Panc1 (cell line): ENCODE measurements around the gene WWOX. TPM values are rescaled to one million over a fixed set of nuclear protein-coding genes. Genes with fewer than 3 reads are reported as not detected.

ENCODE experiments used
- ATAC-seq: fragments of 200-7000 bp; cut with Tn5 transposase; 2 replicates; pipeline ENCODE4 v1.9.1; 2020; ENCODE audit warnings: mild to moderate bottlenecking, moderate library complexity
- BruUV-seq: library from RNA; stranded (reverse); fragments of 400-500 nt; replicated peaks from 2 replicates; lab custom pipeline; 2021; lab: Mats Ljungman, UMichigan
- CTCF ChIA-PET: fragments of 300-600 bp; sonication (Branson Sonifier 250); formaldehyde crosslinking; loops from one replicate; lab custom pipeline; 2022; ENCODE audit warnings: antibody characterized with exemption; lab: Charles Lee
- POLR2A ChIA-PET: fragments of 300-600 bp; sonication (Branson Sonifier 250); formaldehyde crosslinking; loops from one replicate; lab custom pipeline; 2022; ENCODE audit warnings: antibody characterized with exemption; lab: Charles Lee
- DNase-seq: peaks from one replicate; pipeline ENCODE4 v3.0.0-alpha.2; 2010; ENCODE audit warnings: low read depth, low spot score
- H3K27ac ChIP-seq: 2 replicates; pipeline ENCODE4 v1.5.1; 2011; ENCODE audit warnings: mild to moderate bottlenecking, low read length, inconsistent platforms
- H3K27me3 ChIP-seq: fragments of 200-500 bp; sonication (Bioruptor generic); 2 replicates; pipeline ENCODE4 v1.6.0; 2014; ENCODE audit warnings: low read length, inconsistent platforms; ENCODE audit not compliant: control insufficient read depth, insufficient read depth
- H3K36me3 ChIP-seq: fragments of 200-500 bp; sonication (Bioruptor generic); 2 replicates; pipeline ENCODE4 v1.5.1; 2014; ENCODE audit warnings: inconsistent platforms, mild to moderate bottlenecking, low read length, moderate library complexity; ENCODE audit not compliant: control insufficient read depth, insufficient read depth
- H3K4me1 ChIP-seq: 2 replicates; pipeline ENCODE4 v1.5.1; 2011; ENCODE audit warnings: inconsistent platforms, mild to moderate bottlenecking, low read length, moderate library complexity; ENCODE audit not compliant: control insufficient read depth, insufficient read depth
- H3K4me3 ChIP-seq, 2 experiments: 2 replicates each; pipeline ENCODE4 v1.5.1; 2011 to 2012; ENCODE audit warnings: low read depth in 2 of 2, low read length in 2 of 2, mild to moderate bottlenecking in 2 of 2, inconsistent platforms in 1 of 2, moderate library complexity in 1 of 2
- H3K9me3 ChIP-seq: fragments of 200-500 bp; sonication (Bioruptor generic); 2 replicates; pipeline ENCODE4 v1.5.1; 2014; ENCODE audit warnings: low read depth, mild to moderate bottlenecking, inconsistent platforms, low read length, moderate library complexity; ENCODE audit not compliant: control insufficient read depth, insufficient read depth
- CTCF ChIP-seq: fragments of 450-650 bp; IDR thresholded peaks from 2 replicates; pipeline ENCODE4 v1.5.1; 2017; ENCODE audit warnings: mild to moderate bottlenecking
- POLR2AphosphoS5 ChIP-seq: IDR thresholded peaks from 2 replicates; pipeline ENCODE4 v1.6.1; 2012; ENCODE audit warnings: mild to moderate bottlenecking, low read depth, low read length, moderate library complexity
- REST ChIP-seq, 2 experiments: IDR thresholded peaks; 2 replicates each; pipeline ENCODE4 v1.6.1; 2011 to 2012; ENCODE audit warnings: low read depth in 2 of 2, control low read depth in 1 of 2, low read length in 1 of 2, mild to moderate bottlenecking in 1 of 2, moderate library complexity in 1 of 2; ENCODE audit not compliant: insufficient read depth in 1 of 2
- SIN3A ChIP-seq: IDR thresholded peaks from 2 replicates; pipeline ENCODE4 v1.6.1; 2012; ENCODE audit warnings: low read depth, mild to moderate bottlenecking, low read length, moderate library complexity, borderline replicate concordance; ENCODE audit not compliant: insufficient read depth
- TCF7L2 ChIP-seq: IDR thresholded peaks from 2 replicates; pipeline ENCODE4 v1.6.1; 2011; ENCODE audit warnings: mild to moderate bottlenecking, low read depth, low read length, inconsistent platforms
- in situ Hi-C: cut with HindIII; loops from 2 replicates; pipeline ENCODE4 v1.10.0; 2016; ENCODE audit warnings: low sequenced_read_pairs, low pct_unique_long_range_greater_than_20kb
- intact Hi-C: fragments of 100-400 bp; cut with micrococcal nuclease; formaldehyde crosslinking; loops from one replicate; pipeline ENCODE4 v1.10.0; 2022; ENCODE audit not compliant: unreplicated experiment
- total RNA-seq: library from RNA; stranded (reverse); gene quantifications from one replicate; pipeline ENCODE4 v1.2.1, GENCODE V29; 2021; ENCODE audit not compliant: unreplicated experiment

The WWOX gene
- total RNA-seq, 1 experiment from 2014 or later = 12.5 TPM

- no peaks in the 10 kb centered on the region for H3K9me3 ChIP-seq
- H3K27me3 ChIP-seq = no peaks in the 10 kb centered on the region
- TF ChIP-seq TCF7L2 (no peak), CTCF (no peak), SIN3A (no peak), REST (IDR thresholded peaks at IDR 0.05; ENCODE audit: insufficient read depth in 1 of 2, low read depth in 2 of 2, low read length in 1 of 2) (no peak), POLR2AphosphoS5 (no peak)
- no peaks in the 10 kb centered on the region for H3K36me3 ChIP-seq
- BruUV-seq = no TSS peak
- ChIA-PET CTCF (no interaction called here), POLR2A (no interaction called here)
- no peaks in the 10 kb centered on the region for H3K4me1 ChIP-seq
- intact Hi-C loops = no loop called here
- H3K4me3 ChIP-seq = no peak overlapping the region
- H3K27ac ChIP-seq = no peak overlapping the region
- in situ Hi-C loops = no loop called here
- ATAC-seq (no peak), DNase-seq (no peak)
These were observed 903.7 kb downstream of the WWOX start for GRCh38 chr16:79003026-79003609.

GRCh38 chr16:79004309-79004708 is 904.9 kb downstream of the WWOX start:
- intact Hi-C loops = no loop called here
- H3K27ac ChIP-seq = no peak overlapping the region
- no peaks in the 10 kb centered on the region for H3K36me3 ChIP-seq
- ChIA-PET POLR2A (no interaction called here), CTCF (no interaction called here)
- H3K27me3 ChIP-seq = no peaks in the 10 kb centered on the region
- H3K4me3 ChIP-seq = no peak overlapping the region
- DNase-seq (no peak), ATAC-seq (no peak)
- no peaks in the 10 kb centered on the region for H3K4me1 ChIP-seq
- no TSS peak for BruUV-seq
- H3K9me3 ChIP-seq = no peaks in the 10 kb centered on the region
- TF ChIP-seq REST (IDR thresholded peaks at IDR 0.05; ENCODE audit: insufficient read depth in 1 of 2, low read depth in 2 of 2, low read length in 1 of 2) (no peak), CTCF (no peak), SIN3A (no peak)
- in situ Hi-C loops = no loop called here
